Cardiac muscle cell (in vitro differentiated cells and primary cell): ENCODE measurements around the gene CNTNAP2. TPM values are rescaled to one million over a fixed set of nuclear protein-coding genes. Genes with fewer than 3 reads are reported as not detected.
A peak's percentile ranks its signal among the peaks of the same experiment; 100 is the strongest.

ENCODE experiments used
- DNase-seq, 2 donors: peaks; one replicate each; pipeline versions ENCODE4 v3.0.0 to v3.0.0-alpha.2; 2010 to 2017; ENCODE audit warnings: low read depth in 1 of 2, low spot score in 1 of 2
- H3K27ac ChIP-seq: fragments of 200-600 bp; sonication (generic); 2 replicates; pipeline ENCODE4 v1.5.1; 2016
- H3K27me3 ChIP-seq: fragments of 200-600 bp; sonication (generic); 2 replicates; pipeline ENCODE4 v1.6.0; 2016; ENCODE audit warnings: control low read depth
- H3K36me3 ChIP-seq: fragments of 200-600 bp; sonication (generic); 2 replicates; pipeline ENCODE4 v1.5.1; 2016; ENCODE audit warnings: control low read depth
- H3K4me1 ChIP-seq: fragments of 200-600 bp; sonication (generic); 2 replicates; pipeline ENCODE4 v1.8.1; 2017; ENCODE audit warnings: low read depth, mild to moderate bottlenecking, mixed run types
- H3K4me3 ChIP-seq: fragments of 200-600 bp; sonication (generic); 2 replicates; pipeline ENCODE4 v1.5.1; 2016; ENCODE audit warnings: mild to moderate bottlenecking
- H3K9me3 ChIP-seq: fragments of 200-600 bp; sonication (generic); 2 replicates; pipeline ENCODE4 v1.5.1; 2017; ENCODE audit warnings: low read depth, mild to moderate bottlenecking, control low read depth
- CTCF ChIP-seq: IDR thresholded peaks from 2 replicates; pipeline ENCODE4 v1.5.1; 2012; ENCODE audit warnings: low read depth, mild to moderate bottlenecking, low read length
- polyA plus RNA-seq: library from polyadenylated mRNA; unstranded; fragments of >200 nt; fragmentation: Nextera tagmentation; extraction: Ambion mirVana; gene quantifications from 2 replicates; pipeline ENCODE4 v1.2.1, GENCODE V29; 2016
- total RNA-seq: library from RNA; depleted of rRNA; stranded (reverse); fragments of >200 nt; gene quantifications from 2 replicates; pipeline ENCODE4 v1.2.3, GENCODE V29; 2016

CNTNAP2 gene
- total and polyA plus RNA-seq, 2 experiments from 2014 or later = 4.8 to 5.1 TPM

DNA sequence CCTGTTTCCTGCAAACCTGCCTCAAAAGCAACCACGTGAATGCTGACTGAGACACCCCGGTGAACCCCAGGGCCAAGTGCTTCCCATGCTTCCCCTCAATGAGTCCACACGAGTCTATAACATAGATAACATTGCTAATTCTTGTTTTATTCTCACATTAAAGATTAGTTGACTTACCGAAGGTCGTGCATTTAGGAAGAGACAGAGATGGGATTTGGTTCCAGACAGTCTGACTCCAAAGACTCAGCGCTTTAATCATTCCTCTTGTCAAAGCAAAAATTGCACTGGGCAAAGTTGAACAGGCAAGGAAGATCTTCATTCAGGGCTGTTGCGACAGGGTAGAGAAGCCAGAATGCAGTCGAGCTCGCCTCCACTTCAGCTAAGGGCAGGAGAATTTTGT is 2038.4 kb downstream of the CNTNAP2 start:
- Histone ChIP-seq H3K27ac (peak overlapping the region; percentile 74), H3K27me3 (no peaks in the 10 kb centered on the region), H3K36me3 (no peaks in the 10 kb centered on the region), H3K9me3 (no peaks in the 10 kb centered on the region), H3K4me1 (peaks cover 30% of the 10 kb centered on the region), H3K4me3 (no peak overlapping the region)
- DNase-seq = peak in 1 of 2 donors; percentile 28
- no peak for TF ChIP-seq CTCF

- Histone ChIP-seq H3K4me3 (no peak overlapping the region), H3K9me3 (no peaks in the 10 kb centered on the region), H3K4me1 (peaks cover 30% of the 10 kb centered on the region), H3K27me3 (no peaks in the 10 kb centered on the region), H3K27ac (no peak overlapping the region), H3K36me3 (no peaks in the 10 kb centered on the region)
- no peak for TF ChIP-seq CTCF
- no peak for DNase-seq
These were observed 2039.2 kb downstream of the CNTNAP2 start for GRCh38 chr7:148155826-148156225.

GRCh38 chr7:148156233-148156632 is 2039.6 kb downstream of the CNTNAP2 start:
- no peaks in the 10 kb centered on the region for H3K9me3 ChIP-seq
- DNase-seq = peak in 1 of 2 donors; percentile 3
- no peak overlapping the region for H3K27ac ChIP-seq
- H3K36me3 ChIP-seq = no peaks in the 10 kb centered on the region
- H3K27me3 ChIP-seq = no peaks in the 10 kb centered on the region
- peaks cover 30% of the 10 kb centered on the region for H3K4me1 ChIP-seq
- no peak for TF ChIP-seq CTCF
- no peak overlapping the region for H3K4me3 ChIP-seq

GRCh38 chr7:148159331-148159730 is 2042.7 kb downstream of the CNTNAP2 start:
- DNase-seq = no peak
- no peaks in the 10 kb centered on the region for H3K9me3 ChIP-seq
- no peak overlapping the region for H3K4me3 ChIP-seq
- H3K36me3 ChIP-seq = no peaks in the 10 kb centered on the region
- no peak for TF ChIP-seq CTCF
- no peaks in the 10 kb centered on the region for H3K27me3 ChIP-seq
- H3K4me1 ChIP-seq = peaks cover 18% of the 10 kb centered on the region
- no peak overlapping the region for H3K27ac ChIP-seq

DNA sequence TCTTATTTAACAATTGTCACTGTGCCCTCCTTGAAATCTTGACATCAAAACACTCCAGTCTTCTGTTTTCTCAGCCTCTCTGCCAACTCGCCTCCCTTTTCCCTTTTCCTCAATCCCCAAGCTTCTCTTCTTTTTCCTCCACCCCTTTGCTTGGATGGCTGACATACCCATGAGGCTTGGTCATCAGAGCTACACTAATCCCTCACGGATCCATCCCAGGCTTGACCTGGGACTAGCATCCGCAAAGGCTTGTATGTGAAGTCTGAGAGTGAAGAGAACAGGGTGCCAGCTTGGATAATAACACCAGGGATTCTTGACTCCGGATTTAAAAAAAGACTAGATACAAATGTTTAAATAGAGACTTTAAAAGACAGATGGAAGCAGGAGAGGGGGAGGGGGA is 2045.2 kb downstream of the CNTNAP2 start:
- H3K9me3 ChIP-seq = no peaks in the 10 kb centered on the region
- TF ChIP-seq CTCF = no peak
- no peak overlapping the region for H3K4me3 ChIP-seq
- H3K27me3 ChIP-seq = no peaks in the 10 kb centered on the region
- H3K27ac ChIP-seq = no peak overlapping the region
- H3K4me1 ChIP-seq = no peaks in the 10 kb centered on the region
- DNase-seq = no peak
- H3K36me3 ChIP-seq = no peaks in the 10 kb centered on the region

- Histone ChIP-seq H3K27me3 (no peaks in the 10 kb centered on the region), H3K4me3 (no peak overlapping the region), H3K36me3 (no peaks in the 10 kb centered on the region), H3K9me3 (no peaks in the 10 kb centered on the region), H3K4me1 (no peaks in the 10 kb centered on the region), H3K27ac (no peak overlapping the region)
- DNase-seq = no peak
- no peak for TF ChIP-seq CTCF
These were observed 2046.2 kb downstream of the CNTNAP2 start for GRCh38 chr7:148162808-148163207.
